DOHH2 (cell line): Measurements from ENCODE around the gene GRHL3.
A peak's percentile ranks its signal among the peaks of the same experiment; 100 is the strongest.

ENCODE experiments used
- H3F3A ChIP-seq: fragments of 200-600 bp; sonication (generic), shearing (Covaris generic); 2 replicates; pipeline ENCODE4 v1.6.0; 2016; ENCODE audit warnings: antibody characterized with exemption, mild to moderate bottlenecking; ENCODE audit not compliant: control insufficient read depth, insufficient read depth
- H3K27ac ChIP-seq: fragments of 200-600 bp; sonication (generic); 2 replicates; pipeline ENCODE4 v1.5.1; 2014; ENCODE audit warnings: low read depth, mild to moderate bottlenecking, low read length, moderate library complexity
- H3K27me3 ChIP-seq: fragments of 200-600 bp; sonication (generic); 2 replicates; pipeline ENCODE4 v1.6.1; 2014; ENCODE audit warnings: mild to moderate bottlenecking, low read length, mixed read lengths; ENCODE audit not compliant: control insufficient read depth
- H3K36me3 ChIP-seq: fragments of 200-600 bp; sonication (generic); 2 replicates; pipeline ENCODE4 v1.6.1; 2014; ENCODE audit warnings: mild to moderate bottlenecking, low read length, moderate library complexity, mixed read lengths; ENCODE audit not compliant: control insufficient read depth
- H3K4me1 ChIP-seq: fragments of 200-600 bp; sonication (generic); 2 replicates; pipeline ENCODE4 v1.6.1; 2014; ENCODE audit warnings: mild to moderate bottlenecking, low read length, mixed read lengths; ENCODE audit not compliant: control insufficient read depth
- H3K4me2 ChIP-seq: fragments of 200-600 bp; sonication (generic); 2 replicates; pipeline ENCODE4 v1.6.0; 2014; ENCODE audit warnings: mild to moderate bottlenecking, low read length, moderate library complexity
- H3K4me3 ChIP-seq: fragments of 200-600 bp; sonication (generic); 2 replicates; pipeline ENCODE4 v1.5.1; 2014; ENCODE audit warnings: mild to moderate bottlenecking, low read length, mixed read lengths
- H3K79me2 ChIP-seq: fragments of 200-600 bp; sonication (generic); 2 replicates; pipeline ENCODE4 v1.6.1; 2014; ENCODE audit warnings: mild to moderate bottlenecking, low read length, mixed read lengths; ENCODE audit not compliant: control insufficient read depth
- H3K9me2 ChIP-seq: fragments of 200-600 bp; sonication (generic); replicated peaks from 2 replicates; pipeline ENCODE4 v1.6.1; 2014; ENCODE audit warnings: mild to moderate bottlenecking, low read length, mixed read lengths; ENCODE audit not compliant: control insufficient read depth
- H3K9me3 ChIP-seq: fragments of 200-600 bp; sonication (generic); 2 replicates; pipeline ENCODE4 v1.6.1; 2014; ENCODE audit warnings: antibody characterized with exemption, low read length, mixed read lengths; ENCODE audit not compliant: control insufficient read depth, insufficient read depth
- H4K20me1 ChIP-seq: fragments of 200-600 bp; sonication (generic); 2 replicates; pipeline ENCODE4 v1.6.0; 2014; ENCODE audit warnings: low read depth, mild to moderate bottlenecking, antibody characterized with exemption, low read length, moderate library complexity; ENCODE audit not compliant: control insufficient read depth, insufficient read depth
- CTCF ChIP-seq: fragments of 200-600 bp; sonication (generic); IDR thresholded peaks from one replicate; pipeline ENCODE4 v1.5.1; 2014; ENCODE audit warnings: antibody characterized with exemption, mild to moderate bottlenecking, low read depth, low read length; ENCODE audit not compliant: poor library complexity, severe bottlenecking
- EZH2phosphoT487 ChIP-seq: fragments of 200-600 bp; sonication (generic); IDR thresholded peaks from 2 replicates; pipeline ENCODE4 v1.6.1; 2017; ENCODE audit warnings: borderline replicate concordance, mild to moderate bottlenecking, antibody characterized with exemption, low read length, moderate library complexity, mixed read lengths

Gene GRHL3

GRCh38 chr1:24317081-24317480, 2.1 kb upstream of the GRHL3 start:
- Histone ChIP-seq H4K20me1 (no peaks in the 10 kb centered on the region; the same call in 1 of the 2 replicates), H3K9me2 (no peaks in the 10 kb centered on the region), H3K9me3 (no peaks in the 10 kb centered on the region), H3K4me3 (no peak overlapping the region), H3F3A (0 out of 2 replicates have a peak, but pooled peaks cover 6% of the 10 kb centered on the region), H3K36me3 (no peaks in the 10 kb centered on the region), H3K27me3 (peaks cover 73% of the 10 kb centered on the region), H3K4me1 (peaks cover 40% of the 10 kb centered on the region), H3K27ac (no peak overlapping the region), H3K79me2 (no peaks in the 10 kb centered on the region), H3K4me2 (no peak overlapping the region)
- no peak for TF ChIP-seq CTCF
- TF ChIP-seq EZH2phosphoT487 = no peak

- TF ChIP-seq CTCF = no peak
- no peak for TF ChIP-seq EZH2phosphoT487
- Histone ChIP-seq H3F3A (peaks cover 6% of the 10 kb centered on the region; the same call in 1 of the 2 replicates), H3K4me2 (no peak overlapping the region), H4K20me1 (no peaks in the 10 kb centered on the region; the same call in 1 of the 2 replicates), H3K27me3 (peaks cover 83% of the 10 kb centered on the region), H3K4me1 (peaks cover 50% of the 10 kb centered on the region), H3K4me3 (no peak overlapping the region), H3K79me2 (no peaks in the 10 kb centered on the region), H3K36me3 (no peaks in the 10 kb centered on the region), H3K27ac (no peak overlapping the region), H3K9me2 (no peaks in the 10 kb centered on the region), H3K9me3 (no peaks in the 10 kb centered on the region)
These were observed 1.1 kb upstream of the GRHL3 start for GRCh38 chr1:24317956-24318614.

GRCh38 chr1:24318615-24319311, 394 bp upstream of the GRHL3 start:
- peaks cover 6% of the 10 kb centered on the region; the same call in 1 of the 2 replicates for H3F3A ChIP-seq
- peak overlapping the region; percentile 40 for H3K4me2 ChIP-seq
- peak overlapping the region; percentile 3; the same call in 1 of the 2 replicates for H3K4me3 ChIP-seq
- H3K4me1 ChIP-seq = peaks cover 52% of the 10 kb centered on the region
- H4K20me1 ChIP-seq = peaks cover 4% of the 10 kb centered on the region; the same call in 1 of the 2 replicates
- no peaks in the 10 kb centered on the region for H3K9me3 ChIP-seq
- no peaks in the 10 kb centered on the region for H3K9me2 ChIP-seq
- peaks cover 87% of the 10 kb centered on the region for H3K27me3 ChIP-seq
- H3K27ac ChIP-seq = no peak overlapping the region
- H3K79me2 ChIP-seq = no peaks in the 10 kb centered on the region
- TF ChIP-seq EZH2phosphoT487 (no peak), CTCF (no peak)
- no peaks in the 10 kb centered on the region for H3K36me3 ChIP-seq
